Retinal pigment epithelial cell (primary cell): Measurements from ENCODE around the gene MASTL.

Source experiments
- DNase-seq: peaks from one replicate; pipeline ENCODE4 v3.0.0-alpha.2; 2010; ENCODE audit warnings: low read depth
- H3K4me3 ChIP-seq: 2 replicates; pipeline ENCODE4 v1.5.1; 2011; ENCODE audit warnings: mild to moderate bottlenecking, low read length, control low read depth, moderate library complexity
- CTCF ChIP-seq: conservative IDR thresholded peaks from 2 replicates; pipeline ENCODE4 v1.5.1; 2011; ENCODE audit warnings: low read depth, low read length, control low read depth, inconsistent platforms

The MASTL gene

GRCh38 chr10:27223964-27224363 lies 68.8 kb downstream of the MASTL start:
- DNase-seq, result no peak
- TF ChIP-seq CTCF, result peak; percentile 48
- no peak overlapping the region for H3K4me3 ChIP-seq

- no peak for DNase-seq
- no peak overlapping the region for H3K4me3 ChIP-seq
- no peak for TF ChIP-seq CTCF
Measured at GRCh38 chr10:27225011-27225590, 69.9 kb downstream of the MASTL start.

- DNase-seq, result no peak
- TF ChIP-seq CTCF, result no peak
- no peak overlapping the region for H3K4me3 ChIP-seq
Measured at GRCh38 chr10:27225642-27226257, 70.6 kb downstream of the MASTL start.

GRCh38 chr10:27230022-27230421 lies 74.9 kb downstream of the MASTL start:
- TF ChIP-seq CTCF, result no peak
- no peak for DNase-seq
- H3K4me3 ChIP-seq, result no peak overlapping the region

GRCh38 chr10:27235706-27236105 lies 80.6 kb downstream of the MASTL start:
- no peak for TF ChIP-seq CTCF
- no peak for DNase-seq
- H3K4me3 ChIP-seq, result no peak overlapping the region
